ENCODE measurements around the gene CLPTM1L. TPM values are rescaled to one million over a fixed set of nuclear protein-coding genes. Genes with fewer than 3 reads are reported as not detected.

The CLPTM1L gene
- total and polyA plus RNA-seq, 2 donors = 60.7 to 142 TPM

GRCh38 chr5:1282131-1282992 lies 62.5 kb downstream of the CLPTM1L start:
- peaks cover 43 to 49% of the 10 kb centered on the region in 2 donors for H3K36me3 ChIP-seq (ENCODE audit: control insufficient read depth in 2 of 2, insufficient read depth in 2 of 2, low read length in 1 of 2)
- H3K4me1 ChIP-seq (ENCODE audit: control insufficient read depth in 2 of 2, insufficient read depth in 2 of 2, low read length in 2 of 2) = peaks cover 3 to 5% of the 10 kb centered on the region in 2 donors
- peak overlapping the region in 1 of 2 donors; percentile 32 for H3K27ac ChIP-seq (ENCODE audit: low read depth in 1 of 2, low read length in 1 of 2)
- DNase-seq (ENCODE audit: low read depth in 6 of 9, low spot score in 9 of 9) = no peak
- H3K27me3 ChIP-seq (ENCODE audit: control insufficient read depth in 2 of 2, insufficient read depth in 1 of 2, low read length in 1 of 2) = no peaks in the 10 kb centered on the region
- WGBS = 94% methylated on average over 37 of the region's 37 CpGs
- H3K4me3 ChIP-seq (ENCODE audit: low read length in 2 of 2) = no peak overlapping the region
- peaks cover 19 to 33% of the 10 kb centered on the region in 2 donors for H3K9me3 ChIP-seq (ENCODE audit: control insufficient read depth in 2 of 2, insufficient read depth in 1 of 2, low read length in 1 of 2)

GRCh38 chr5:1281038-1281882 lies 63.6 kb downstream of the CLPTM1L start:
- Histone ChIP-seq H3K4me1 (ENCODE audit: control insufficient read depth in 2 of 2, insufficient read depth in 2 of 2, low read length in 2 of 2) (peaks cover 3 to 5% of the 10 kb centered on the region in 2 donors), H3K36me3 (ENCODE audit: control insufficient read depth in 2 of 2, insufficient read depth in 2 of 2, low read length in 1 of 2) (peaks cover 51 to 53% of the 10 kb centered on the region in 2 donors), H3K9me3 (ENCODE audit: control insufficient read depth in 2 of 2, insufficient read depth in 1 of 2, low read length in 1 of 2) (peaks cover 23 to 41% of the 10 kb centered on the region in 2 donors), H3K27me3 (ENCODE audit: control insufficient read depth in 2 of 2, insufficient read depth in 1 of 2, low read length in 1 of 2) (no peaks in the 10 kb centered on the region), H3K27ac (ENCODE audit: low read depth in 1 of 2, low read length in 1 of 2) (no peak overlapping the region), H3K4me3 (ENCODE audit: low read length in 2 of 2) (no peak overlapping the region)
- WGBS = 95% methylated on average over 16 of the region's 16 CpGs
- DNase-seq (ENCODE audit: low read depth in 6 of 9, low spot score in 9 of 9) = no peak

GRCh38 chr5:1280177-1281037 lies 64.5 kb downstream of the CLPTM1L start:
- DNase-seq (ENCODE audit: low read depth in 6 of 9, low spot score in 9 of 9) = no peak
- no peaks in the 10 kb centered on the region for H3K27me3 ChIP-seq (ENCODE audit: control insufficient read depth in 2 of 2, insufficient read depth in 1 of 2, low read length in 1 of 2)
- H3K9me3 ChIP-seq (ENCODE audit: control insufficient read depth in 2 of 2, insufficient read depth in 1 of 2, low read length in 1 of 2) = peaks cover 23 to 41% of the 10 kb centered on the region in 2 donors
- H3K27ac ChIP-seq (ENCODE audit: low read depth in 1 of 2, low read length in 1 of 2) = no peak overlapping the region
- H3K36me3 ChIP-seq (ENCODE audit: control insufficient read depth in 2 of 2, insufficient read depth in 2 of 2, low read length in 1 of 2) = peaks cover 46 to 48% of the 10 kb centered on the region in 2 donors
- 98% methylated on average over 32 of the region's 32 CpGs for WGBS
- no peak overlapping the region for H3K4me3 ChIP-seq (ENCODE audit: low read length in 2 of 2)
- H3K4me1 ChIP-seq (ENCODE audit: control insufficient read depth in 2 of 2, insufficient read depth in 2 of 2, low read length in 2 of 2) = peaks cover 3 to 8% of the 10 kb centered on the region in 2 donors

- Histone ChIP-seq H3K4me3 (ENCODE audit: low read length in 2 of 2) (no peak overlapping the region), H3K9me3 (ENCODE audit: control insufficient read depth in 2 of 2, insufficient read depth in 1 of 2, low read length in 1 of 2) (peaks cover 23 to 41% of the 10 kb centered on the region in 2 donors), H3K27me3 (ENCODE audit: control insufficient read depth in 2 of 2, insufficient read depth in 1 of 2, low read length in 1 of 2) (no peaks in the 10 kb centered on the region), H3K4me1 (ENCODE audit: control insufficient read depth in 2 of 2, insufficient read depth in 2 of 2, low read length in 2 of 2) (peaks cover 11 to 16% of the 10 kb centered on the region in 2 donors), H3K27ac (ENCODE audit: low read depth in 1 of 2, low read length in 1 of 2) (no peak overlapping the region), H3K36me3 (ENCODE audit: control insufficient read depth in 2 of 2, insufficient read depth in 2 of 2, low read length in 1 of 2) (peaks cover 46 to 51% of the 10 kb centered on the region in 2 donors)
- WGBS = 96% methylated on average over 34 of the region's 34 CpGs
- DNase-seq (ENCODE audit: low read depth in 6 of 9, low spot score in 9 of 9) = no peak
Observed at GRCh38 chr5:1279443-1280151, 65.3 kb downstream of the CLPTM1L start.

- Histone ChIP-seq H3K27ac (ENCODE audit: low read depth in 1 of 2, low read length in 1 of 2) (no peak overlapping the region), H3K4me3 (ENCODE audit: low read length in 2 of 2) (no peak overlapping the region), H3K27me3 (ENCODE audit: control insufficient read depth in 2 of 2, insufficient read depth in 1 of 2, low read length in 1 of 2) (no peaks in the 10 kb centered on the region), H3K36me3 (ENCODE audit: control insufficient read depth in 2 of 2, insufficient read depth in 2 of 2, low read length in 1 of 2) (peaks cover 52 to 58% of the 10 kb centered on the region in 2 donors), H3K4me1 (ENCODE audit: control insufficient read depth in 2 of 2, insufficient read depth in 2 of 2, low read length in 2 of 2) (peaks cover 11 to 23% of the 10 kb centered on the region in 2 donors), H3K9me3 (ENCODE audit: control insufficient read depth in 2 of 2, insufficient read depth in 1 of 2, low read length in 1 of 2) (peaks cover 23 to 46% of the 10 kb centered on the region in 2 donors)
- 98% methylated on average over 42 of the region's 42 CpGs for WGBS
- DNase-seq (ENCODE audit: low read depth in 6 of 9, low spot score in 9 of 9) = no peak
Observed at GRCh38 chr5:1278656-1279442, 66.0 kb downstream of the CLPTM1L start.

DNA sequence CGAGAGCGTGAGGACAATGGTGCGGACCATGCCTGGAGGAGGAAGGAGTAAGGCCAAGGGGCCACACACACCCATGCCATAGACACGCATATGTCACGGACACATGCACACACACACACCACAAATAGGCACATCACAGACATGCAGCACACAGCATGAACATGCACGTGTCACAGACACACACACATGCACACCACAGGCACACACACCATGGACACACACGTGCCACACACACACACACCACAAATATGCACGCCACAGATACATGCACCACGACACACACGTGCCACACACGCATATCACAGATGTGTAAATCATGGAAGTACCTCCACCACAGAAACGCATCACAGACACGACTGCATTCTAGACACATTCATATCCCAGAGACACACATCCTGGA lies 66.7 kb downstream of the CLPTM1L start:
- Histone ChIP-seq H3K4me1 (ENCODE audit: control insufficient read depth in 2 of 2, insufficient read depth in 2 of 2, low read length in 2 of 2) (peaks cover 11 to 24% of the 10 kb centered on the region in 2 donors), H3K4me3 (ENCODE audit: low read length in 2 of 2) (no peak overlapping the region), H3K9me3 (ENCODE audit: control insufficient read depth in 2 of 2, insufficient read depth in 1 of 2, low read length in 1 of 2) (peaks cover 23 to 49% of the 10 kb centered on the region in 2 donors), H3K36me3 (ENCODE audit: control insufficient read depth in 2 of 2, insufficient read depth in 2 of 2, low read length in 1 of 2) (peaks cover 55 to 60% of the 10 kb centered on the region in 2 donors), H3K27ac (ENCODE audit: low read depth in 1 of 2, low read length in 1 of 2) (no peak overlapping the region), H3K27me3 (ENCODE audit: control insufficient read depth in 2 of 2, insufficient read depth in 1 of 2, low read length in 1 of 2) (no peaks in the 10 kb centered on the region)
- no peak for DNase-seq (ENCODE audit: low read depth in 6 of 9, low spot score in 9 of 9)
- WGBS = 98% methylated on average over 13 of the region's 13 CpGs

GRCh38 chr5:1277781-1278180 lies 67.1 kb downstream of the CLPTM1L start:
- Histone ChIP-seq H3K27ac (ENCODE audit: low read depth in 1 of 2, low read length in 1 of 2) (no peak overlapping the region), H3K27me3 (ENCODE audit: control insufficient read depth in 2 of 2, insufficient read depth in 1 of 2, low read length in 1 of 2) (no peaks in the 10 kb centered on the region), H3K36me3 (ENCODE audit: control insufficient read depth in 2 of 2, insufficient read depth in 2 of 2, low read length in 1 of 2) (peaks cover 53 to 60% of the 10 kb centered on the region in 2 donors), H3K4me3 (ENCODE audit: low read length in 2 of 2) (no peak overlapping the region), H3K9me3 (ENCODE audit: control insufficient read depth in 2 of 2, insufficient read depth in 1 of 2, low read length in 1 of 2) (peaks cover 23 to 48% of the 10 kb centered on the region in 2 donors), H3K4me1 (ENCODE audit: control insufficient read depth in 2 of 2, insufficient read depth in 2 of 2, low read length in 2 of 2) (peaks cover 11 to 24% of the 10 kb centered on the region in 2 donors)
- WGBS = 97% methylated on average over 10 of the region's 10 CpGs
- no peak for DNase-seq (ENCODE audit: low read depth in 6 of 9, low spot score in 9 of 9)
